ENCODE data around the gene SPIN1.
"Not testable (repeated sequence)": the region's sequence is repeated elsewhere in the genome, so short reads cannot be mapped to it uniquely, and the experiment has no call there.

Gene SPIN1

DNA sequence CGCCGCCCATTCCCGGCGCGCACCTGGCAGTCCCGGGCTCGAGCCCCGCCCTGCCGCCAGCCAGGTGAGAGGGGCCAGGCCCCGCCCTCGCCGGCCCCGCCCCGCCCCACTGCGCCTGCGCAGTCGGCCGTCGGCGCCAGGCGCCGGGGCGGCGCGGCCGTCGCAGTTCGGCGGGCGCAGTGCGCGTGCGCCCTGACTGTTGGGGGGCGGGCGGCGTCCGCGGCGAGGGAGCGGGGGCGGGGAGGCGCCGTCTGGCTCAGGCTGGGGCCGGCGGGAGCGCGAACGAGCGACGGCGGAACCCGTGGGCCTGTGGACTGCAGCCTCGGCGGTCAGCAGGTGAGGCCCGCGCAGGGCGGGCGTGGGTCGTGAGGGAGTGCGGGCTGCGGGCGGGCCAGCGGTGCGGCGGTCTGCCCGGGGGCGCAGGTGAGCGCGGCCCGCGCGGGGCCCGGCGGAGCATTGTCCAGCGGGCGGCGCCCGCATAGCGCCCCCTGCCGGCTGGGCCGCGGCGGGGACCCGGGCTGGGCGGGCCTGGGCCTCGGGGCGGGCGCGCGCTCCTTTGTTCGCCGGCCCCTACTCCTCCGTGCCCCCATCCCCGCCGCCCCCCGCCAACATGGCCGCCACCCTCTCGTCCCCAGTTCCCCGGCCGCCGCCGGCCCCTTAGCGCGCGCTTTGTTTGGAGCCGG lies at the start of gene SPIN1:
Gene SPIN1 (plus strand): TSS at position 242 of the 683 bp plus-strand sequence. CDS start 38,096 bp downstream, outside the sequence.
- DNase-seq: peak in 12 of 14 donors; percentile 48 to 93 (median 73)

DNA sequence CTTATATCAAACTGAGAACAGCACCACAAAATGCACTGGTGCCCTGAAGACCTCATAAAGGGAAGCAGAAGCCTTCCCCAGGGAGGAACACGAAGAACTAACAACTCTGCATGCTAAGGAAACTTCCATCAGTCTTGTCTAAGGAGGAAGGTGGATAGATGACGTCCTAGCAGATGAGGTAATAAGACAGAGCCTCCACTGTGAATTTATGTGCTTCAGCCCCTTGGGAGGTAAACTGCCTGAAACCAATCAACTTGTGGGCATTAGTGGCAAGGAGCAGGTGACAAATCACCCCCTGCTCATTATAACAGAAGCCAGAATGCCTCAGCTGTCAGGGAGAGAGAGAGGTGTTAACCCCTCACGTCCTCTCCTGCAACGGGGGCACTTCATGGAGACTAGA lies 48.9 kb upstream of the SPIN1 start:
- no peak for DNase-seq

DNA sequence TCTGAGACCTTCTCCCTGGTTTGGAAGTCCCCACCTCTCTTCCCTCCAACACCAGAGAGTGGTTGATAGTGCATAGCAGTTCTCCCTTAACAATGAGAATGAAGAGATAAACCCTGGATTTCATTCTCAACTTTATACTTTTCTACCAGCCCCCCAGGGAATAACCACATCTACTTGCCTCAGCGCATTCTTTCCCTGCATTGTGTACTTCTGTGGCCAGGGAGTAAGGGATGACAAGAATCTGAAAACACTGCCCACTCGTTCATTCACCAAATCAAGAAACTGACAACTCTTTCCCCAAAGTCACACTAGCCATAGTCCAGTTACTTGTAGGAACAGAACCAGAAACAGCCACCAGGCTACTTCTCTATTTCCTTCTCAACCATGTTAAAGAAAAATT lies 46.0 kb upstream of the SPIN1 start:
- no peak for DNase-seq

DNA sequence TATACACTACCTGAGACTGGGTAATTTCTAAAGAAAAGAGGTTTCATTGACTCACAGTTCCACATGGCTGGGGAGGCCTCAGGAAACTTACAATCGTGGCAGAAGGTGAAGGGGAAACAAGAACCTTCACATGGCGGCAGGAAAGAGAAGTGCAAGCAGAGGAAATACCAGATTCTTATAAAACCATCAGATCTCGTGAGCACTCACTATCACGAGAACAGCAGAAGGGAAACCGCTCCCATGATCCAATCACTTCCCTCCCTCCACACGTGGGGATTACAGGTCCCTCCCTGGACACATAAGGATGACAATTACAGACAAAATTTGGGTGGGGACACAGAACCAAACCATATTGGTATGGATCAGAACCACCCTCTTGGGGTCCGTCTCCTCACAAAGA lies 44.2 kb upstream of the SPIN1 start:
- DNase-seq: no peak

DNA sequence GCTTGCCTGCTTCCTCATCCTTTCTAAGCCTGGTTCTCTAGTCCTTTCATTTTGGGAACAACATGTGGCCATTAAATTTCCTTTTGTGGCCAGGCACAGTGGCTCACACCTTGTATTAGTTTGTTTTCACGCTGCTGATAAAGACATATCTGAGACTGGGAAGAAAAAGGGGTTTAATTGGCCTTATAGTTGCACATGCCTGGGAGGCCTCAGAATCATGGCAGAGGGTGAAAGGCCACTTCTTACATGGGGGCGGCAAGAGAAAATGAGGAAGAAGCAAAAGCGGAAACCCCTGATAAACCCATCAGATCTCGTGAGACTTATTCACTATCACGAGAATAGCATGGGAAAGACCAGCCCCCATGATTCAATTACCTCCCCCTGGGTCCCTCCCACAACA lies 37.9 kb upstream of the SPIN1 start:
- not testable (repeated sequence) for DNase-seq

DNA sequence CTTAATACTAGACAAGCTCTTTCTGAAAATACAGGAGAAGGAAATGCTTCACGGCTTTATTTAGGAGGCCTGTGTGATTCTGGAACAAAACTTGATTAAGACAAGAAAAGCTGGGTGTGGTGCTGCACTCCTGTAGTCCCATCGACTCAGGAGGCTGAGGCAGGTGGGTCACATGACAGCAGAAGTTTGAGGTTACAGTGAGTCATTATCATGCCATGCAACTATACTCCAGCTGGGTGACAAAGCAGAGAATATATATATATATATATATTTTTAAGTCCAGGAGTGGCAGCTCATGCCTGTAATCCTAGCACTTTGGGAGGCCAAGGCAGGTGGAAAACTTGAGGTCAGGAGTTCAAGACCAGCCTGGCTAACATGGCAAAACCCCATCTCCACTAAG lies 33.1 kb upstream of the SPIN1 start:
- no peak for DNase-seq

DNA sequence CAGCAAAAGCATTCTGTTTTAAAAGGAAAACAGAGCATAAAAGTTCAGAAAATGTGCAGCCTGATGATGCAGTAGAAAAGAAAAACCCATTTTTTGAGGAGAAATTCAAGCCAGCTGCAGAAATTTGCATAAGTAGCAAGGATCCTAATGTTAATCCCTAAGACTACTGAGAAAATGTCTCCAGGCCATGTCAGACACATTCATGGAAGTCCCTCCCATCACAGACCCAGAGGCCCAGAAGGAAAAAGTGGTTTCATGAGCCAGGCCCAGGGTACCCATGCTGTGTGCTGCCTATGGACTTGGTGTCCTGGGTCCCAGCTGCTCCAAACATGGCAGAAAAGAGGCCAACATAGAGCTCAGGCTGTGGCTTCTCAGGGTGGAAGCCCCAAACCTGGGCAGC lies 31.0 kb upstream of the SPIN1 start:
- not testable (repeated sequence) for DNase-seq

DNA sequence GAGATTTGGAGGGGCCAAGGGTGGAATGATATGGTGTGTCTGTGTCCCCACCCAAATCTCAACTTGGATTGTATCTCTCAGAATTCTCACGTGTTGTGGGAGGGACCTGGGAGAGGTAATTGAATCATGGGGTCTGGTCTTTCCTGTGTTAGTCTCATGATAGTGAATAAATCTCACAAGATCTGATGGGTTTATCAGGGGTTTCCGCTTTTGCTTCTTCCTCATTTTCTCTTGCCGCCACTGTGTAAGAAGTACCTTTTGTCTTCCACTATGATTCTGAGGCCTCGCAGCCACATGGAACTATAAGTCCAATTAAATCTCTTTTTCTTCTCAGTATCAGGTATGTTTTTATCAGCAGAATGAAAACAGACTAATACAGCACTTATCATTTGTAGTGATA lies 29.5 kb upstream of the SPIN1 start:
- no peak for DNase-seq

DNA sequence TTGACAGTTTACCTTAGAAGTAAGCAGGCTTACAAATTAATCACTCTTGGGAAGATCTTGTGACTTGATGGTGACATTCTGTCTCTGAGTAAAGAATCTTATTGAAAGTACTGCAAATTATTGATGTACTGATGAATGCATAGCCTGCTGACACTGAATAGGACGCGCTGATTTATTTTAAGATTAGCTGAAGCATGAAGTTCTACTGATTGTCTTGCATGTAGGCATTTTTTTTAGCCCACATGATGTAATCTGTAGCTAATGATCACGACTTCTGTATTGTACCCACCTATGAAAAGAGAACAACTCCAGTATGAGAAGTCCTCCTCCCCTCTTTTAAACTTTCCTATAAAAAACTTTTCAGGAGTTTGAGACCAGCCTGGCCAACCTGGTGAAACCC lies 28.3 kb upstream of the SPIN1 start:
- no peak for DNase-seq

DNA sequence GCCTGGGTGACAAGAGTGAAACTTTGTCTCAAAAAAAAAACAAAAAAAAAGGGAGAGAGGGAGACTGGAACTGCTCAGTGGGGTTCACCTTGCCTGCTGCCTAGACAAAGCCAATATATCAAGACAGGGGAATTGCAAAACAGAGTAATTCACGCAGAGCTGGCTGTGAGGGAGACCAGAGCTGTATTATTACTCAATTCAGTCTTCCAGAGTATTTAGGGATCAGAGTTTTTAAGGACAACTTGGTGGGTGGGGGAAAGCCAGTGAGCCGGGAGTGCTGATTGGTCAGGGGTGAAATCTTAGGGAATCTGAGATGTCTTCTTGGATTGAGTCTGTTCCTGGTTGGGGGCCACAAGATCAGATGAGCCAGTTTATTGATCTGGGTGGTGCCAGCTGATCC lies 25.6 kb upstream of the SPIN1 start:
- DNase-seq: no peak

DNA sequence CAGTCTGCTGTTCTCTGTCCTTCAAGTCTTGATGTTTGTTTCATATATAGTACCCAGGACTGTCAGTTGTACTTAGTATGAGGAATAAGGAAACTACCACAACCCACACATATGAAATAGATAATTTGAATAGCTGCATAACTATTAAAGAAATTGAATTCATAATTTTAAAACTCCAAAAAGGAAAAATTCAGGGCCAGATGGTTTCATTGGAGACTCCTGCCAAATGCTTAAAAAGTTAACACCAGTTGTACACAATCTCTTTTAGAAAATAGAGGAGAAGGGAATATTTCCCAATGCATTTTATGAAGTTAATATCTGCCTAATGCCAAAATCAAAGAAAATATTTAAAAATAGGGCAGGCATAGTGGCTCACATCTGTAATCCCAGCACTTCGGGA lies 24.6 kb upstream of the SPIN1 start:
- no peak for DNase-seq

DNA sequence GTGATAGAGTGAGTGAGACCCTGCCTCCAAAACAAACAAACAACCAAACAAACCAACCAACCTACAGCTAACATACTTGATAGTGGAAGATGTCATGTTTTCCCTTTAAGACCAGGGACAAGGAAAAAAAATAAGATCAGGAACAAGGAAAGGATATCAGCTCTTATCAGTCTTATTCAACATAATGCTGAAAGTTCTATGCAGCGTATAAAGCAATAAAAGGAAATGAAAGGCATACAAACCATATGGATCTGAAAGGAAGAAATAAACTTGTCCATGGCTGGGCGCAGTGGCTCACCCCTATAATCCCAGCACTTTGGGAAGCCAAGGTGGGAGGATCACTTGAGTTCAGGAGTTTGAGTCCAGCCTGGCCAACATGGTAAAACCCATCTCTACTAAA lies 23.5 kb upstream of the SPIN1 start:
- no peak for DNase-seq

DNA sequence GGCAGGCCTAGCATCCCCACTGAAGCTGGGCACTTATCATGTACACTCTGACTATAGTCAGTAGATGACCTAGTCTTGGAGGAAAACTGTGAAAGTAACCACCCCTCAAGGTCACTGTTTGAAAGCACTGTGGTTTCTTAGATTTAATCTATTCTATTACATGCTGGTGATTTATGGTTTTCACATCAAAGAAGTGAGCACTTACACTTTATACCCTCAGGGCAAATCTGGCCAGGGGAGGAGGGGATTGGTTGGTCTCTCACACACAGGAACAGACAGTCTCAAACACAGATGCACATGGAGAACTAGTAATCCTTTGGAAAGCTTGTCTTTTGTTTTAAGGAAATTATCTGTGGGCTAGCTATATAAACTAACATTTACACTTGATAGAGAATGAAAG lies 17.9 kb upstream of the SPIN1 start:
- DNase-seq: no peak

DNA sequence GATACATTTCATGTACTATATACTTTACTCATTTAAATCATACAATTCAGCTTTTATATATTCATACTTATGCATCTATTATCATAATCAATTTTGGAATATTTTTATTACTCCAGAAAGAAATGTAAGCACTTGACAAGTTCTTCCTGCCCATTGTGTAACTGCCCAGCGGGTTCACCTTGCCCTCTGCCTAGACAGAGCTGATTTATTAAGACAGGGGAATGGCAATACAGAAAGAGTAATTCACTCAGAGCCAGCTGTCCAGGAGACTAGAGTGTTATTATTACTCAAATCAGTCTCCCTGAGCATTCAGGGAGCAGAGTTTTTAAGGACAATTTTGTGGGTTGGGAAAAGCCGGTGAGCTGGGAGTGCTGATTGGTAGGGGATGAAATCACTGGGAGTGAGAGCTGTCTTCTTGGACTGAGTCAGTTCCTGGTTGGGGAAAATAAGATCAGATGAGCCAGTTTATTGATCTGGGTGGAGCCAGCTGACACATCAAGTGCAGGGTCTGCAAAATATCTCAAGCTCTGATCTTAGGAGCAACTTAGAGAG lies 16.1 kb upstream of the SPIN1 start:
- no peak for DNase-seq

DNA sequence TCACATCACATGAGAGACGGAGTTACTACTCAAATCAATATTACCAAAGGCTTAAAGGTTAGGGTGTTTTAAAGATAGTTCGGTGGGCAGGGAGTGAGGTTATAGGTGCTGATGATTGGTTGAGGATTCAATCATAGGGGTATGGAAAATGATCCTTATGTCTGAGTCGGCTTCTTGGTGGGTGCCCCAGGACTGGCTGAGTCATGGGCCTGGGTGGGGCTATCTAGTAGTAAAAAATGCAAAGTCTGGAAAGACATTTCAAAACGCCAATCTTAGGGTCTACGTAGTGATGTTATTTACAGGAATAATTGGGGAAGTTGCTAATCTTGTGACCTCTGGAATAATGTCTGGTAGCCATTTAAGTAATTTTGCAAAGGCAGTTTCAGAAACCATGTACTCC lies 15.2 kb upstream of the SPIN1 start:
- no peak for DNase-seq

DNA sequence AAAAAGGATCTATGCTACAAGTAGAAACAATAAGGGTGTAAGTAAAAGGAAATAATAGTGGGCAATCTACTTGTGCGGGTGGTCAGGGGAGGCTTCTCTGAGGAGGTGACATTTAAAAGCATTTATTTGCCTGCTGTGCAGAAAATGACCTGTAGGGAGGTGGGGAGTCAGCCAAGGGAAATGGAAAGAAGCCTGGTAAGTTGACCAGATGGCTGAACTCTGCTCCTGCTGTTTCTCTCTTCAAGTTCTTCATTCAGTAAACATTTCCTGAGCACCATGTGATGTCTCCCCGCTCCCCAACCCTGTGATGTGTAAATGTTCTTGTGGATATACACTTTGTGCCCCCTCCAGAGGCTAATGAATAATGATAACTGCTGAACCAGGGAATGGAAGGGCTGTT lies 9.9 kb upstream of the SPIN1 start:
- DNase-seq: no peak

DNA sequence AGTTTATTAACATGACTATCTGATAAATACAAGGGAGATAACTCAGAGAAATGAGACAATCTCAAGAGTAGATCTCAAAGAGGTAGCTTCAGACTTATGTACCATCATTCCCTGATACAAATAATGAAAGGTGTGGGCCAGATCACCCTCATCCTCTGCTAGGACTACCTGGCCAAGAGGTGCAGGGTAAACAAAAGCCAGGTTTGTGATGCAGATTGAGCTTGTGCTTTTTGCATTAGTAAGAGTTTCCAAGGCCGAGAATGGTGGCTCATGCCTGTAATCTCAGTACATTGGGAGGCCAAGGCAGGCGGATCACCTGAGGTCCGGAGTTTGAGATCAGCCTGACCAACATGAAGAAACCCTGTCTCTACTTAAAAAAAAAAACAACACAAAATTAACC lies 8.9 kb upstream of the SPIN1 start:
- no peak for DNase-seq

DNA sequence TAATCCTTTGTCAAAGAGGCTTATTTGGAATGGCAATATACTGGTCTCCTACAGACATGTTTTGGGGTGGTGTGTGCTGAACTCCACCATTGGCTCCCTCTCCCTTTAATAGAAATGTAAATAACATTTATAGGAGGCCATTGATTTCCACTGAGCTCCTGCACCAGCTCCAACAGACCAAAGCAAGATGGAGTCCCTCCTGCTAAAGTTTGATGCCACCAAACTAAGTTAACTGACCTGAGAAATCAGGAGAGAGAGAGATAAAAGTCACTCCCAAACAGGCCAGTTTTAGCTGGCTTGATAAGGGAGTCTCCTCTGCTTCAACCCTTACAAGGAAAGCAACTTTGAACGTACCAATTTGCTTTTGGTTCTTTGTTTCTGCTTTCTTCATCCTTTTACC lies 8.1 kb upstream of the SPIN1 start:
- no peak for DNase-seq

DNA sequence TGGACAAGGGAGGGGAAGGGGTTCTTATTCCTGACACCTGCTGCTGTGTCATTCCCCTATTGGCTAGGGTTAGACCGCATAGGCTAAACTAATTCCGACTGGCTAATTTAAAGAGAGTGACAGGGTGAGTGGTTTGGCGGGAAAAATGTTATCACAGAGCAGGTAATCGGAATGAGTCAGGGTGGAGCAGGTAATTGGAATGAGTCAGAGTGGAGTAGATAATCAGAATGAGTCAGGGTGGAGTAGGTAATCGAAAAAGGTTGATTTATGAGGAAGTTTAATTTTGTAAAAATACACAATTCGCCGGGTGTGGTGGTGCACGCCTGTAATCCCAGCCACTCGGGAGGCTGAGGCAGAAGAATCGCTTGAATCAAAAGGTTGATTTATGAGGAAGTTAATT lies 6.9 kb upstream of the SPIN1 start:
- not testable (repeated sequence) for DNase-seq

DNA sequence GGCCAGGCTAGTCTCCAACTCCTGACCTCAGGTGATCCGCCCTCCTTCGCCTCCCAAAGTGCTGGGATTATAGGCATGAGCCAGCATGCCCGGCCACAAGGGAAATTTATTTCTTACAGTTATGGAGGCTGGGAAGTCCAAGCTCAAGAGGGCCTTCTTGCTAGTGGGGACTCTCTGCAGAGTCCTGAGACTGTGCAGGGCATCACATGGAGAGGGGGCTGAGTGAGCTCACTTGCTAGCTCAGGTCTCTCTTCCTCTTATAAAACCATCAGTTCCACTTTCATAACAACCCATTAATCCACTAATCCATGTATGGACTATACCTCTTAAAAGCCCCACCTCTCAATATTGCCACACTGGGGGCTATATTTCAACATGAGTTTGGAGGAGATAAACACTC lies 5.1 kb upstream of the SPIN1 start:
- no peak for DNase-seq

DNA sequence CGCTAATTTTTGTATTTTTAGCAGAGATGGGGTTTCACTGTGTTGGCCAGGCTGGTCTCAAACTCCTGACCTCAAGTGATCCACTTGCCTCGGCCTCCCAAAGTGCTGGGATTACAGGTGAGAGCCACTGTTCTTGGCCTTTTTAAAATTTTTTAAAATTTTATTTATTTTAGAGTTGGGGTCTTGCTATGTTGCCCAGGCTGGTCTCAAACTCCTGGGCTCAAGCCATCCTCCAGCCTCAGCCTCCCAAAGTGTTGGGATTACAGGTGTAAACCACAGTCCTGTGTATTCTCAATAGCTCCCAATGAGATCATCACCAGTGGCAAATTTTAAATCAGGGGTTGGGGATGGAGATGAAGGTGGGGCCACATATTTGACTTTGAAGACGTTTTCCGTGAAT lies 2.1 kb upstream of the SPIN1 start:
- DNase-seq: not testable (repeated sequence)

DNA sequence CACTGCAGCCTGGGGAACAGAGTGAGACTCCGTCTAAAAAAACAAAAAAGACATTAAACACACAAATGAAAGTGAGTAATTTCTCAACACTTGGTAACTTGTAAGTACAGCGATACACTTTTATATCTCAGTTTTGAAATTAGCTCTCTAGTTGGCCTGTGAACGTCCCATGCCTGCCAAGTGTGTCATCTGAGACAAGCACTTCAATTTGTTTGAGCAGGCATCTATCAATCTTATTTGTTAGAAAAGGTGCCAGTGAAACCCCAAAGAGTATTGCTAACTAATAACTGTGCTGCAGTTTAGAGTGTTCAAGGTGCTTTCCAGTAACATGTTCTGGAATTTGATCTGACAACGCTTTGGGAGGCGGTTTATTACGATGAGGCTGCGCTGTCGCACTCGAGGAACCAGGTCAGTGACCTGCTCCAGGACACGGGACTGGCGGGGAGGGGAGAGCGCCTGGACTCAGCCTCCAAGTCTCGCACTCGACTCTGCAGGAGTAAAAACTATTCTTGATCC lies 1.1 kb upstream of the SPIN1 start:
- peak in 1 of 14 donors; percentile 49 for DNase-seq

DNA sequence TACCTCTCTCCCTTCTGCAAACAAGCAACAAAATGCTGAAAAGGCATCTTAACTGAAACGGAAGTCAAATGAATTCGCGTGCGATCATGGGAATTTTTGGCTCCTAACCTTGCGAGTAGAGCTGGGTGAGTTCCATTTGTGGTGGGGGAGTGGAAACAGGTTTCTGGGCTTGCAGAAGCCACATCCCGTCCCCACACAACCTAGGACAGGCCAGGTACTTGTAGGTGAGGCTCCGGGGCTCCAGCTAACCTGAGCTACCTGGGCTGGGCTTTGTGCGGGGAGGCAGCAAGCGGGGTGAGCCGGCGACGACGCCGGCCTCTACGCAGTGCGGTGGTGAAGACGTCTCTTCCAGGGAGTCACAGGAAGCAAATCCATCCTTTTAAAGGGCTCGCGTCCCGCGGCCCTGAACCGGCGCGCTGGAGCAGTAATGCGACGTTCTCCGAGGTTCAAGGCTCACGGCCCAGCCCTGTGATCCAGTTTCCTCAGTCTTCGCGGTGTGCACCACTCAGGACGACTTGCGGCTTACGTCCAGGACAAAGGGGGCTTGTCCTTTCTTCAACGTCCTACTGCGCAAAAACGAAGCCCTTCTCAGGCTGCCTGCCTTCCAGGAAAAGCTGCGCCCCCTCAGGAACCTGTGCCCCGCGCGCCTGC lies 567 bp upstream of the SPIN1 start:
- peak in 12 of 14 donors; percentile 37 to 74 (median 51) for DNase-seq
